ENCODE data around the gene KASH5. TPM values are rescaled to one million over a fixed set of nuclear protein-coding genes. Genes with fewer than 3 reads are reported as not detected.
A peak's percentile ranks its signal among the peaks of the same experiment; 100 is the strongest.

Gene KASH5
- total and polyA plus RNA-seq, 2 of the 13 experiments (the other 11 are each of a cell fraction or from before 2014, with no cell fraction given): not detected

DNA sequence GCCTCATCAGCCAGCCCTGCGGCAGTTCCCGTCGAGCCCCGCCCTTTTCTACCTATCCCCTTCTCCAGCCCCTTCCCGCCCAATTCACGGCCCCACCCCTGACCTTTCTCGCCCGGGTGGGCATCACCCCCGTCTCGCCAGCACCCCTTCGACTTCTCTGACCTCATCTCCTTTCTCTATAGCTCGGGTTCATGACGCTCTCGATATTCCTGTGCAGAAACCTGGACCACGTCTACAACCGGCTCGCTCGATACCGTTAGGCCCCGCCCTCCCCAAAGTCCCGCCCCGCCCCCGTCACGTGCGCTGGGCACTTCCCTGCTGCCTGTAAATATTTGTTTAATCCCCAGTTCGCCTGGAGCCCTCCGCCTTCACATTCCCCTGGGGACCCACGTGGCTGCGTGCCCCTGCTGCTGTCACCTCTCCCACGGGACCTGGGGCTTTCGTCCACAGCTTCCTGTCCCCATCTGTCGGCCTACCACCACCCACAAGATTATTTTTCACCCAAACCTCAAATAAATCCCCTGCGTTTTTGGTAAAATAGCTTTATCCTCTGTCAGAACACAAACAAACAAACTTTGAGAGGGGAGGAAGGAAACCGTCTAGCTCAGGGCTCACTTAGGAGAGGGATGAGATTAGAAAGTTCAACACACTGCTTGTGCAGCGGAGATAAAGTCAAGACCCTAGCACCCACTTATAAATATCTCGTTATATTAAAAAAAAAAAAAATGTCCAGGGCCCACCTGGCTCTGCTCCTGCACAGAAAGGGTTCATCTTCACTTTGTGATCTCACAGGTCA is 47.8 kb upstream of the KASH5 start (continued):
- TF ChIP-seq, protein P1, sequence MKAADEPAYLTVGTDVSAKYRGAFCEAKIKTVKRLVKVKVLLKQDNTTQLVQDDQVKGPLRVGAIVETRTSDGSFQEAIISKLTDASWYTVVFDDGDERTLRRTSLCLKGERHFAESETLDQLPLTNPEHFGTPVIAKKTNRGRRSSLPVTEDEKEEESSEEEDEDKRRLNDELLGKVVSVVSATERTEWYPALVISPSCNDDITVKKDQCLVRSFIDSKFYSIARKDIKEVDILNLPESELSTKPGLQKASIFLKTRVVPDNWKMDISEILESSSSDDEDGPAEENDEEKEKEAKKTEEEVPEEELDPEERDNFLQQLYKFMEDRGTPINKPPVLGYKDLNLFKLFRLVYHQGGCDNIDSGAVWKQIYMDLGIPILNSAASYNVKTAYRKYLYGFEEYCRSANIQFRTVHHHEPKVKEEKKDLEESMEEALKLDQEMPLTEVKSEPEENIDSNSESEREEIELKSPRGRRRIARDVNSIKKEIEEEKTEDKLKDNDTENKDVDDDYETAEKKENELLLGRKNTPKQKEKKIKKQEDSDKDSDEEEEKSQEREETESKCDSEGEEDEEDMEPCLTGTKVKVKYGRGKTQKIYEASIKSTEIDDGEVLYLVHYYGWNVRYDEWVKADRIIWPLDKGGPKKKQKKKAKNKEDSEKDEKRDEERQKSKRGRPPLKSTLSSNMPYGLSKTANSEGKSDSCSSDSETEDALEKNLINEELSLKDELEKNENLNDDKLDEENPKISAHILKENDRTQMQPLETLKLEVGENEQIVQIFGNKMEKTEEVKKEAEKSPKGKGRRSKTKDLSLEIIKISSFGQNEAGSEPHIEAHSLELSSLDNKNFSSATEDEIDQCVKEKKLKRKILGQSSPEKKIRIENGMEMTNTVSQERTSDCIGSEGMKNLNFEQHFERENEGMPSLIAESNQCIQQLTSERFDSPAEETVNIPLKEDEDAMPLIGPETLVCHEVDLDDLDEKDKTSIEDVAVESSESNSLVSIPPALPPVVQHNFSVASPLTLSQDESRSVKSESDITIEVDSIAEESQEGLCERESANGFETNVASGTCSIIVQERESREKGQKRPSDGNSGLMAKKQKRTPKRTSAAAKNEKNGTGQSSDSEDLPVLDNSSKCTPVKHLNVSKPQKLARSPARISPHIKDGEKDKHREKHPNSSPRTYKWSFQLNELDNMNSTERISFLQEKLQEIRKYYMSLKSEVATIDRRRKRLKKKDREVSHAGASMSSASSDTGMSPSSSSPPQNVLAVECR (CRISPR knock-in tag; IDR thresholded peaks at IDR 0.05; ENCODE audit: borderline replicate concordance): peak; percentile 71; the same call in 1 of the 2 replicates
- TF ChIP-seq, protein P2, sequence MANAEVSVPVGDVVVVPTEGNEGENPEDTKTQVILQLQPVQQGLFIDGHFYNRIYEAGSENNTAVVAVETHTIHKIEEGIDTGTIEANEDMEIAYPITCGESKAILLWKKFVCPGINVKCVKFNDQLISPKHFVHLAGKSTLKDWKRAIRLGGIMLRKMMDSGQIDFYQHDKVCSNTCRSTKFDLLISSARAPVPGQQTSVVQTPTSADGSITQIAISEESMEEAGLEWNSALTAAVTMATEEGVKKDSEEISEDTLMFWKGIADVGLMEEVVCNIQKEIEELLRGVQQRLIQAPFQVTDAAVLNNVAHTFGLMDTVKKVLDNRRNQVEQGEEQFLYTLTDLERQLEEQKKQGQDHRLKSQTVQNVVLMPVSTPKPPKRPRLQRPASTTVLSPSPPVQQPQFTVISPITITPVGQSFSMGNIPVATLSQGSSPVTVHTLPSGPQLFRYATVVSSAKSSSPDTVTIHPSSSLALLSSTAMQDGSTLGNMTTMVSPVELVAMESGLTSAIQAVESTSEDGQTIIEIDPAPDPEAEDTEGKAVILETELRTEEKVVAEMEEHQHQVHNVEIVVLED (CRISPR knock-in tag; IDR thresholded peaks at IDR 0.05; ENCODE audit: borderline replicate concordance): 0 out of 2 replicates have a peak, but pooled peaks have one; percentile 18
- peak; percentile 25; the same call in 1 of the 2 replicates for TF ChIP-seq ZNF350 (CRISPR knock-in tag; IDR thresholded peaks at IDR 0.05; ENCODE audit: borderline replicate concordance, low read depth)
- TF ChIP-seq, protein P3, sequence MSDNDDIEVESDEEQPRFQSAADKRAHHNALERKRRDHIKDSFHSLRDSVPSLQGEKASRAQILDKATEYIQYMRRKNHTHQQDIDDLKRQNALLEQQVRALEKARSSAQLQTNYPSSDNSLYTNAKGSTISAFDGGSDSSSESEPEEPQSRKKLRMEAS (IDR thresholded peaks at IDR 0.05): peak; percentile 89
- peak; percentile 71; the same call in 1 of the 2 replicates for TF ChIP-seq PITX1 (CRISPR knock-in tag; IDR thresholded peaks at IDR 0.05)
- 0 out of 2 replicates have a peak, but pooled peaks have one; percentile 33 for TF ChIP-seq SMAD3 (CRISPR knock-in tag; IDR thresholded peaks at IDR 0.05)
- TF ChIP-seq RCOR2 (CRISPR knock-in tag; IDR thresholded peaks at IDR 0.05): no peak
- peak; percentile 94 for TF ChIP-seq BHLHE40 (IDR thresholded peaks at IDR 0.05; ENCODE audit: low read length)
- TF ChIP-seq TEAD3 (CRISPR knock-in tag; optimal IDR thresholded peaks at IDR 0.05; ENCODE audit: borderline replicate concordance): peak; percentile 71
- no peak for TF ChIP-seq ZFY (CRISPR knock-in tag; IDR thresholded peaks at IDR 0.05)
- 0 out of 2 replicates have a peak, but pooled peaks have one; percentile 13 for TF ChIP-seq FOSL2 (CRISPR knock-in tag; IDR thresholded peaks at IDR 0.05)
- no peak for TF ChIP-seq CAMTA2 (CRISPR knock-in tag; IDR thresholded peaks at IDR 0.05; ENCODE audit: borderline replicate concordance)
- TF ChIP-seq ZNF598 (CRISPR knock-in tag; IDR thresholded peaks at IDR 0.05; ENCODE audit: borderline replicate concordance): no peak
- 0 out of 2 replicates have a peak, but pooled peaks have one; percentile 6 for TF ChIP-seq ZBTB38 (CRISPR knock-in tag; IDR thresholded peaks at IDR 0.05)
- no peak for TF ChIP-seq FOXP1 (IDR thresholded peaks at IDR 0.05)
- peak; percentile 42; the same call in 1 of the 2 replicates for TF ChIP-seq FOXP1 (CRISPR knock-in tag; IDR thresholded peaks at IDR 0.05)
- TF ChIP-seq, protein P4, sequence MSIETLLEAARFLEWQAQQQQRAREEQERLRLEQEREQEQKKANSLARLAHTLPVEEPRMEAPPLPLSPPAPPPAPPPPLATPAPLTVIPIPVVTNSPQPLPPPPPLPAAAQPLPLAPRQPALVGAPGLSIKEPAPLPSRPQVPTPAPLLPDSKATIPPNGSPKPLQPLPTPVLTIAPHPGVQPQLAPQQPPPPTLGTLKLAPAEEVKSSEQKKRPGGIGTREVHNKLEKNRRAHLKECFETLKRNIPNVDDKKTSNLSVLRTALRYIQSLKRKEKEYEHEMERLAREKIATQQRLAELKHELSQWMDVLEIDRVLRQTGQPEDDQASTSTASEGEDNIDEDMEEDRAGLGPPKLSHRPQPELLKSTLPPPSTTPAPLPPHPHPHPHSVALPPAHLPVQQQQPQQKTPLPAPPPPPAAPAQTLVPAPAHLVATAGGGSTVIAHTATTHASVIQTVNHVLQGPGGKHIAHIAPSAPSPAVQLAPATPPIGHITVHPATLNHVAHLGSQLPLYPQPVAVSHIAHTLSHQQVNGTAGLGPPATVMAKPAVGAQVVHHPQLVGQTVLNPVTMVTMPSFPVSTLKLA (IDR thresholded peaks at IDR 0.05): peak; percentile 71
- peak; percentile 89 for TF ChIP-seq SAP130 (CRISPR knock-in tag; IDR thresholded peaks at IDR 0.05; ENCODE audit: low read depth)
- TF ChIP-seq, protein P5, sequence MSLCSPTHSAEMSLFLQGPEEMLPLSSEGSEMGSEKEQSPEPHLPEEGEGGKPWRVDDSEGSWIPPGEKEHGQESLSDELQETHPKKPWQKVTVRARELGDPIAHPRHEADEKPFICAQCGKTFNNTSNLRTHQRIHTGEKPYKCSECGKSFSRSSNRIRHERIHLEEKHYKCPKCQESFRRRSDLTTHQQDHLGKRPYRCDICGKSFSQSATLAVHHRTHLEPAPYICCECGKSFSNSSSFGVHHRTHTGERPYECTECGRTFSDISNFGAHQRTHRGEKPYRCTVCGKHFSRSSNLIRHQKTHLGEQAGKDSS (CRISPR knock-in tag; IDR thresholded peaks at IDR 0.05; ENCODE audit: borderline replicate concordance, low read depth): 0 out of 2 replicates have a peak, but pooled peaks have one; percentile 42

All from HepG2 (cell line).